Measurements from ENCODE around the gene USH1C.
A peak's percentile ranks its signal among the peaks of the same experiment; 100 is the strongest.

The USH1C gene

DNA sequence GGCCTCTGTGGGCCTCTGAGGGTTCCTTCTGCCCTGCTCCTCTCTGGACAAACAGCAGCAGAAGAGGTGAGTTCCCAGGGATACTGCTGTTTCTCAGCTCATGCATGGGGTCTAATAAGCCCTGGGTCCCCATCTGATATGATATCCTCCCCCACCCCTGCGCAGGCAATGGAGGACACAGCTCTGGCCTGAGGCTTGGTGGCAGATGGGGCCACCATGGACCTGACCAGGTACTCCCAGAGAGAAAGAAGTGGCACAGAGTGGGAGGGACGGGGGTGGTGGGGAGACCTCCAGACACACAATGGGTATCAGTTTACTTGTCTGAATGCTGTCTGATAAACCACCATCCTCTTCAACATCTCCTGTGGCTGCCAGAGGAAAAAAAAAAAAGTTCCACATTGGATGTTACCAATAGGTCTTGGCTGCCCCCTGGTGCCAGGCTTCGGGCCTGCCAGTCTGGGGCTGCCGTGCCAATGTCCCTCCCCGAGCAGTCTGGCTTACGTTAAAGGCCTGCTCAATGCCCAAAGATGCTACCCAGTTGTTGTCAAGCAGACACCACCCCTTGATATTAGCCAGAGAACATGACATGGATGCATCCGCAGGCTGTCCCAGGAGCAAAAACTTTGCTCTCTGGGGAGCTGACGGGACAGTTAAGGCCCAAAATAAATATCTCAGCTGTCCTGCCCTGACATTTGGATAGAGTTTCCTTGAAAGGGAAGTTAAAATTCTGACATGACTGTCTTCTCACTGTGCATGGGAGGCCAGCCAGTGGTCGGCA lies 39.7 kb downstream of the USH1C start:
- DNase-seq (ENCODE audit: low spot score): peak; percentile 82

DNA sequence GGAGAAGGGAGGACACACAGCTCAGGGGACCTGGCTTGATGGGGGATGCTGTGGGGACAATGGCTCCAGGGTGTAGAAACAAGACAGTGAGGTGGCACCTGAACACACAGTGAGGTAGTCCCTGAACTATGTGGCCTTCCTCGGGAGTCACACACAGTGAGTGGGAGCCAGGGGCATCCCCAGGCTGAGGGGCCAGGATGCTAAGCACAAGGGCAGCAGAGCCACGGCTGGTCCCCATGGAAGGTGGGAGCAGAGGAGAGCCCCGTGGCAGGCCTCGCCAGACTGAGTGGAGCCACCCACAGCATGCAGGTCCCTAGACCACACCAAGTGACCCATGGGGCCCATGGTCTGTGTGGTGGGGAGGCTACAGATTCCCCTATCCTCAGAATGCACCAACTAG lies 41.6 kb downstream of the USH1C start:
- no peak for DNase-seq (ENCODE audit: low spot score)

DNA sequence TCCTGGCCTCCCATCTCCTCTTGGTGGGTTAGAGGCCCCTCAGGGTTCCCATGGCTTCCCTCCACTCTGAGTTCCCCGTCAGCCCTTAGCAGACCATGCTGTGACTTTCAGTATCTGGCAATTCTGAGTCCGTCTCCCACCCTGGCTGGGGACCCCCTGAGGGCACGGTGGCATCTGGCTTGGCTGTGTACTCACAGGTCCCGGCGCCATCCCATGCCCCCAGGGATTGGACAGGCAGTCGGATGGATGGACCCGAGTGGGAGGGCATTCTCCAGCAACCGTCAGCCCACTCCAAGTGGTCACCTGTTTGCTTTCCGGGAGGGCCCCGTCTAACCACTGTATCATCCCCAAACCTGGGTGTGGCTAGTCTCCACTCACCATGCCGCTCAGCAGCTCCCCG lies 43.5 kb downstream of the USH1C start:
- no peak for DNase-seq (ENCODE audit: low spot score)

DNA sequence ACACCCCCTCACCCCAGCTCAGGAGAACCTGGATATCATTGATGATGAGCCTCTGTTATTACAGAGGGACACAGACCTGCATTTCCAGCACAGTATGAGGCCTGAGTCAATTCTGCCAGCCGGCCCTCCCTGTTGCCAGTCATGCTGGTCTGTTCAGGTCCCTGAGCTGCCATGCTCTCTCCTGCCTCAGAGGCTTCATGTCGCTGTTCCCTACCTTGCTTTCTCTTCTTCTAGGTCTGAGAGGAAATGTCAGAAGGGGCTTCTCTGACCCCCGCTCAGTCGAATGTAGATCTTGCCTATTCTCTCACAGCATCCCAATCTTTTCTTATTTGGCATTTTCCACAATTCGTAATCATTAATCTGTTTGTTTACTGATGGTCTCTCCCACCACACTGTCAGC lies 45.7 kb downstream of the USH1C start:
- no peak for DNase-seq (ENCODE audit: low spot score)

DNA sequence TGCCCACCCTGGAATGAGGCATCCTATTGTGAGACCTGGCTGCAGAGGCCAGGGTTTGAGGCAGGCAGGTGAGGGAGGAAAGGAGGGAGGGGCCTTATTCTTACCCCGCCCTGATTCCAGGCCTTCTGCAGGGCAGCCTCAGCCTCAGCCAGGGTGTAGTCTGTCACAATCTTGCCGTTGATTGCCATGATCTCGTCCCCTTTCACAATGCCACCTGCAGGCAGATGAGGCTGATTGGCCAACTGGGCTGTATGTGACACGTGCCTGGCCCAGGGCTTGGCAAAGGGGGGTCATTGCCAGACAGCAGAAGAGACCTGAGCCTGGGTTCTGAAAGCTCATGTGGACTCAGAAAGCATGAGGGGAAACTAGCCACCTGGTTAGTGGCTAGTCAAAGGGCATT lies 46.2 kb downstream of the USH1C start:
- no peak for DNase-seq (ENCODE audit: low spot score)

DNA sequence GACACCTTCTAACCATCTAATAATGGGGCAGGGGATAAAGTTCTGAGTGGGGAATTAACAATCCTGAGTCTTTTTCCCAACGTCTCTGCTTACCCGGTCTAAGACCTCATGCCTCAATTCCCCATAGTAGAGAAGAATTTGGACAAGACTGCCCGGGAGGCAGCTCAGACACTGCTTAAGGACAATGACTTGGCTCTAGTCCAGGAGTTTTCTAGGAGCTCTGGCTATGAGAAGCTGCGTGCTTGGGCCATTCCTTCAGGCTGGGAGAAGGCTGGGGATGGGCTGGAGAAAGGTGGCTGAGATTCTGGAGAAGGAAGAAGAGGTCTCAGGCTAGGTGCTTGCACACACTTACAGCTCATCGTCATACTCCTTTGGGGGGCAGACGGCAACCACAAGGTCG lies 47.8 kb downstream of the USH1C start:
- no peak for DNase-seq (ENCODE audit: low spot score)

DNA sequence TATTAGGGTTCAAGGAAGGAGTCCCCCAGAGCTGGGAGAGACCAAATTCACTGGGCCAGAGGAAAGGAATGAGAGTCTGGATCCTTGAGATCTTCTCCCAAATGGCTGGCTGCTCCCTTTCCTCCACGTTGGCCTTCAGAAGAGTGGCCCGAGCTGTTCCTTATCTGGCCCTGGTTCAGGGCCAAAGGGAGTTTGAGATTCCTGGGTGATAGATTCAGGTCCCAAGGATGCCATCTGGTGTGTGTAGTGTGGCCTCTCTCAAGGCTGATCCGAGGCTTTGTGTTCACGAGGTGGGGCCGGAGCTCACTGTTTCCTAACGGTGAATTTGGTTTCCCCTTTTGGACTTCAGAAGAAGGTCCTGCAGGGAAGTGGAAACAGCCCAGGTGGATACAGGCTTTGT lies 50.2 kb downstream of the USH1C start:
- no peak for DNase-seq (ENCODE audit: low spot score)

DNA sequence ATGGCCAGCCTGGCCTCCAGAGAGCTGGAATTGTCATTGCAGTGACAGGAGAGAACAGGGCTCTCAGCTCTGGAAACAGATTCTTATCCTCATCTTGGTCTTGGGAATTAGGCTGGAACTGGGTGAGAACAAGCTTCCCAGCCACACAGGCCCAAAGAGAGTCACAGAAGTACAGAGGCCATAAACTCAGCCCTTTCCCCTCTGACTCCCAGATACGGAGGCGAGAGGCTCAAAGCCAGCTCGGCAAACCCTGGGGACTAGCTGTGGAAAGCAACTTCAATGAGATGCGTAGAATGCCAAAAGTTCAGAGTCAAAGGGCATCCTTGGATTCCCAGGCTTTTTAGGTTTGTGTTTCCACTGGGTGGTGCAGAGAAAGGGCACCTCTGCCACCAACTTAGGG lies 53.3 kb downstream of the USH1C start:
- no peak for DNase-seq (ENCODE audit: low spot score)

DNA sequence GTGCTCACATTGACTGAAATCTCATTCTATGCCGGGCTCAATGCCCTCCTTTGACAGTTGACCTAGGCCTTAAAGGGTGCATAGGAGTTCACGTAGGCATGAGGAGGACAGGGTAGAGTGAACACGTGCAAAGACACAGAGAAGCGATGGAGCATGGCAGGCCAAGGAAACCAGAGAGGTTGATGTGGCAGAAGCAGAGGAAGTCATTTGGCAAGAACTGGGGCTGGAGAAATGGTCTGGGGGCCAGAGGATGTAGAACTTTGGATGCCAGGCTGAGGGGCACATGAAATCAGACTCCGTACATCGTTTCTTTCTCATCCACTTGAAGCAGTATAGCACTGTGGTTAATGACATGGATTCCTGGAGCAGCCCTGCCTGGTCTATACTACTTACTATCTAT lies 54.0 kb downstream of the USH1C start:
- DNase-seq (ENCODE audit: low spot score): no peak

DNA sequence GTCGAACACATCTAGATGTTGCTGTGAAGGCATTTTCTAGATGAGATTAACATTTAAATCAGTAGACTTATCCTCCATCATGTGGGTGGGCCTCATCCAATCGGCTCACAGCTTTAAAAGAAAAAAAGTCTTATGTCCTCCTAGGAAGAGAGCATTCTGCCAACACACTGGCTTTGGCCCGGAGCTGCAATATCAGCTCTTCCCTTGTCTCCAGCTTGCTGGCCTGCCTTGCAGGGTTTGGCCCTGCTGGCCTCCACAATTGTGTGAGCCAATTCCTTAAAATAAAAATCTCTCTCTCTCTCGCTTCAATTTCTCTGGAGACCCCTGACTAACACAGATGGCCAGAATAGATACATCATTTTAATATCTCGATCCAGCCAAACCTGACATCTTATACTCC lies 54.5 kb downstream of the USH1C start:
- no peak for DNase-seq (ENCODE audit: low spot score)

DNA sequence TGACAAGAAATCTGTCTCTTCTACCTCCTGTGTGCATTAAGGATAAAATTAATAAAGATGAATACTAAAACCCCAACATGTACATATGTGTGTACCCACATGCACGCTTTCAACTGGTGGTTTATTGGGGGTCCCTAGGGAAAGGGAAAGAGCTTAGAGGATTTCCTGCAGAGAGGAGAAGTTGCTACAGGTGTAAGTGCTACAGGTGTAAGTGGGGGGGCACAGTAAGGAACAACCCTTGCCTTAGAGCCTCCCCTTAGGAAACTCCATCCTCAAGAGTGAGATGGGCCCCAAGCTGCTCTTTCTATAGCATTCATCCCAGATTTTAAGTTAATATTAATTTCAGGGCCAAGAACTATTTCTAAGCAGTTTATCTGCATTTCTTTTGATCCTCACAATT lies 55.7 kb downstream of the USH1C start:
- no peak for DNase-seq (ENCODE audit: low spot score)

DNA sequence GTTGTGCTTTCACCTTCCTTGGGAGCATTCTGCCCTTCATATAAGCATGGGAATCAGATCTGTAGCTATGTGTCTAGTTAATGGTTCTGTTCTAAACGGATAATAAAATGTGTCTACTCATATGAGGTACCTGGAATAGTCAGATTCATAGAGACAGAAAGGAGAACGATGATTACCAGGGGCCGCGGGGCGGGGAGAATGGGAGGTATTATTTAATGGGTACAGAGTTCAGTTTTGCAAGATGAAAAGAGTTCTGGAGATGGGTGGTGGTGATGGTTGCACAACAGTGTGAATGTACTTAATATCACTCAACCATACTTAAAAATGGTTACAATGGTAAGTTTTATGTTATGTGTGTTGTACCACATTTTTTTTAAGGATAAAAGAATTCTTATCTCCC lies 57.6 kb downstream of the USH1C start:
- no peak for DNase-seq (ENCODE audit: low spot score)

DNA sequence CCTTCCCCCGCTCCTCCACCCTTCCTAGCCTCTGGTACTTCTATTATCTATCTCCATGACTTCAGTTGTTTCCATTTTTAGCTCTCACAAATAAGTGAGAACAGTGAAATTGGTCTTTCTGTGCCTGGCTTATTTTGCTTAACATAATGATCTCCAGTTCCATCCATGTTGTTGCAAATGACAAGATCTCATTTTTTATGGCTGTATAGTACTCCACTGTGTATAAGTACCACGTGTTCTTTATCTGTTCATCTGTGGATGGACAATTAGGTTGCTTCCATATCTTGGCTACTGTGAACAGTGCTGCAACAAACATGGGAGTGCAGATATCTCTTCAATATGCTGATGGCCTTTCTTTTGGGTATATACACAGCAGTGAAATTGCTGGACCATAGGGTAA lies 60.7 kb downstream of the USH1C start:
- no peak for DNase-seq (ENCODE audit: low spot score)

DNA sequence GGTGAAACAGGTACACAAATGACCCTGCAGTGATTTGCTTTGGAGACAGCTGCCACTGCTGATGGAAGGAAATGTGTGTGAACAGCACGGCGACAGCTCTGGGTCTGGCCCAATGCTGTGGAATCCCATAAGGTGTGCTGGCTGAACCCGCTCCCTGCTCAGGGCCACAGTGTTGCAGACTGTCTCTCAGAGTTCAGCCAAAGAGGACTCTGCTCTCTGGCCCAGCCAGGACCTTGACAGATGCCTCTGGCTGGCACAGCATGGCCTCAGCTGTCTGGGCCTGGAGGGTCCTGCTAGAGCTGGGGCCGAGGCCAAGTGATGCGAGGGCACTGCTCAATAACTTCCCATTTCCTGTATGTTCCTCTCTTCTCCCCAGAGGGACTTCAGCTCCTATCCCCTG lies 62.3 kb downstream of the USH1C start:
- DNase-seq (ENCODE audit: low spot score): no peak

DNA sequence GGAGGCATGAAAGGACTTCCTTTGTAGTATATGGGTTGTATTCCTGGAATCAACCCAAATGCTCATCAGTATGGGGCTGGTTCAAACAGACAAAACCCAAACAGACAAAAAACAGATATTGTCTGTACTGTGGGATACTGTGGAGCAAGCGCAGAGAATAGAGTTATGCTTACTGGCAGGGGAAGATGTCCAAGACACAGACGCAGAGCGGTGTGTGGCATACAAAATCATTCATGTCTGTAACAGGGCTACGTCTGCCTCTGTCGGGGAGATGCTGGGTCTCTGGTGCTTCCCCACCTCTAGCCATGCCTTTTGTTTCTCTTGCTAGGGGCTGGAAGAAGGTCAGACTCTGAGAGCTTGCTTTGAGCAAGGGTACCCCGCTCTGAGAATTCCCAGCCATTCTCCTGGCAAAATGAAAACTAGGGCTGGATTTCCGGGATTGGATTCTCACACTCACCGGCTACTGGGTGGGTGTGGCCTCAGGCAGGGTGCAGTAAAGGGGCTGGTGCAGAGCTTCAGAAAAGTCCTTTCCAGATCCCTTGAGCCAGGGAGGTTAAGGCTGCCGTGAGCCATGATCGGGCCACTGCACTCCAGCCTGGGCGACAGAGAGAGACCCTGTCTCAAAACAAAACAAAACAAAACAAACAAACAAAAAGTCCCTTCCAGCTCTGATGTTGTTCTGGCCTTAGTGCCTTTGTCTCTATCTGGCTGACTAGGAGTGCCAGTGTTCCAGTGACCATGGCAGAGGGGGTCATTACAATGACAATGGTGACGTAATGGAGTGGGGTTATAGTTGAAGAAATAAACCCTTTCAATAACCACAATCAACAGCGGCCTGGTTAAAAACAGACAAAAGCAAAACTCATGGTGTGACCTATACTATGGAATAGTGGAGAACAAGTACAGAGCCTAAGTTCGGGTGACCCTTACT lies 64.7 kb downstream of the USH1C start:
- DNase-seq (ENCODE audit: low spot score): peak; percentile 46

DNA sequence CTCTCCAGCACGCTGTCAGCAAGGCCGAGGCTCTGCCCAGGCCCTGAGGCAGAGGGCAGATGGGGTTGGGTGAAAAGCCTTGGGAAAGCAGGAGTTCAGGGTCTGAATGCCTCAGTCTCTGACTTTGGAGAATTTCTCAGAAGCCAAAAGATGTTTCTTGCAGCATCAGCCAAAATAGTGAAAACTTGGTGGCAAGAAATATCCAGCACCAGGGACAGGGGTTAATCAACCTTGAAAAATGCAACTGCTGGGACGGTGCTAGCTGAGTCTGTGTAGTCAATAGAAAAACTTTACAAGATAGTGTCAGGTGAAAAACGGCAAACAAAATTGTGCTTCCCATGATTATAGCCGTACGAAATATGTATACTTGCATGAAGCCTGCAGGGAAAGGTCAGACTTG lies 66.1 kb downstream of the USH1C start:
- DNase-seq (ENCODE audit: low spot score): peak; percentile 40

DNA sequence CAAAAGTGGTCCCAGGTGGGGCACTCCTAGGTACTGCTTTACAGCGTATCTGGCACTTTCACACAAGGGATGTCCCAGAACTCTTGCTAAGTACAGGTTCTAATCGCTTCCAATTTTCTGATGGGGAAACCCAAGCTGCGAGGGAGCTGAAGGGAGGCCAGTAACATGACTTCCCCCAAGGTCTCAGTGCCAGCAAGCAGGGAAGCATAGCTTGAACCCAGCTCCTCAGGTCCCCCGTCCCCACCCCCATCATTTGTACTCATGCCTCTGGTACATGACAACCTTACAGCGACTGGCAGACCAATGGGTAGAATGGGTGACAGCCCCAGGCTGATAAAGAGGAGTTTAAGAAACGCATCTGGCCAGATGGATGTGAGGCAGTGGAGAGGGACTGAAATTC lies 66.9 kb downstream of the USH1C start:
- DNase-seq (ENCODE audit: low spot score): no peak

DNA sequence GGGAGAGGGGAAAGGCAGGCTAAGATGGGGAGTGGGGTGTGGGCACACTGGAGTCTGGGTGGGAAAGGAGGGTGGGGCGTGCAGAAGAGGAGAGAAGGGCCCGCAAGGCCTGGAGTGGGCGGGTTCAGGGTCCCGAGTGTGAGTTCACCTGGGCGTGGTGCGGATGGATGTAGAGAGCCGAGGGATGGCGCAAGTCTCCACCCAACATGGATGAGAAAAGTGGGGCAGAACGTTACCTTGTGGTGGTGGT lies 67.2 kb downstream of the USH1C start:
- DNase-seq (ENCODE audit: low spot score): no peak

DNA sequence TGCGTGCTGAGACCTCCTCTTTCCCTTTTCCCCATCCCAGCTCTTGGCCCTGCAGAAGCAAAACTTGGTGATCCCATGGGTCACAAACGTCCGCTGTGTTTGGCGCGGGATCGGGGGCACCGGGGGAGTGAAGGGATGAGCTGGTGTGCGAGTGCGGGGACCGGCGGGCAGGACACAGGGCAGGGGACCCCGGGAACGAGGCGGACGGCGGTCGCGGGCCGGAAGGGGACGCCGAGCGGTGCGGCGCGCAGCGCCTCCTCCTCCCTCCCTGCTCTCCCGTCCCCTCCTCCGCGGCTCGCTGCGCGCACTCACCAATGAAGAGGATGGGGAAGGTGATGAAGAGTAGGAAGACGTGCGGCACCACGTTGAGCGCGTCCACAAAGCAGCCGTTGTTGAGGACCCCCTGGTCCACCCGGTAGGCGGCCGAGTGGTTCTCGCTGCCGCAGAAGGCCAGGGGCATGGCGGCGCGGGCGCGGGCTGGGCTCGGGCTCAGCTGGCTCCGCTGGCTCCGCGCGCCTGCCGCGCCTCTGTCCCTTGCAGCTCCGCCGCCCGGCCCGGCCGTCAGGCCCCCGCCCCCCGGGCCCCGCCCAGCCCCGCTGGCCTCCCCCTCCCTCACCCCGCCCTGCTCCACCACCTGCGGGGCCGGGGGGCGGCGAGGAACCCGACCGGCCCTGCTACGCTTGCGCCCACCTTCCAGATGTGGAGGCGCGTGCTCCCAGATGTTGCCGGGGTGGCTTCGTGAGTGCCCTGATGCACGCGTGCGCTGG lies 67.7 kb downstream of the USH1C start, which contains the start of gene ABCC8:
Gene ABCC8, minus strand, starts transcription at position 529 of the 767 bp plus-strand sequence. Its CDS starts 69 bp downstream, at position 460.
- DNase-seq (ENCODE audit: low spot score): no peak

DNA sequence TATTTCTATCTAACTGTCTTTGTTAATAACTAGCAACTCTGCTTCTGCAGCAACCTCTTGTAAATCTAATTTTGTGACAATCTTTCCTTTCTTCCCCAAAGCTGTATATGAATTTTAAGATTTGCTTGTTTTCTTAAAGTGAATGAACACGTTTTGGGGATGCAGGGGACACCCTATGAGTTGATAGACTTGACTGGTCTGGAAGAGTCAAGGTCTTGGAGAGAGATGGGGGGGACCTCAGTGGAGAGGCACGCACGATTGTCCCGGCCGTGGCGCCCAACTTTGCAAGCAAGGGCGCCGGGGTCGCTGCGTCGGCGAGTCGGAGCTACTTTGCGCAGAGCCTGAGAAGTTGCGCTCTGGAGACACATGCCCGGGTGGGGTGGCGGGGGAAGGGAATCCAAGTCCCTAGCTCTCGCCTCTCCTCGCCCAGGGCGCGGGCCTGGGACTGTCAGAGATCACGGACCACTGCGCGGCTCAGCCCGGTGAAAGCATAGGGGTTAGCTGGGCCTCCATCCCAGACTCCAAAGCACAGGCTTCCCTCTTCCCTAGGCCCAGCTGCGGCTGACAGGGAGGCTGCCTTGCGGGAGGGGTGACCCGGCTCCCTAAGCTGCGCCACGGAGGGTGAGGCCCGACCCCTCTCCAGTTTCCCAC lies 68.4 kb downstream of the USH1C start:
- no peak for DNase-seq (ENCODE audit: low spot score)

DNA sequence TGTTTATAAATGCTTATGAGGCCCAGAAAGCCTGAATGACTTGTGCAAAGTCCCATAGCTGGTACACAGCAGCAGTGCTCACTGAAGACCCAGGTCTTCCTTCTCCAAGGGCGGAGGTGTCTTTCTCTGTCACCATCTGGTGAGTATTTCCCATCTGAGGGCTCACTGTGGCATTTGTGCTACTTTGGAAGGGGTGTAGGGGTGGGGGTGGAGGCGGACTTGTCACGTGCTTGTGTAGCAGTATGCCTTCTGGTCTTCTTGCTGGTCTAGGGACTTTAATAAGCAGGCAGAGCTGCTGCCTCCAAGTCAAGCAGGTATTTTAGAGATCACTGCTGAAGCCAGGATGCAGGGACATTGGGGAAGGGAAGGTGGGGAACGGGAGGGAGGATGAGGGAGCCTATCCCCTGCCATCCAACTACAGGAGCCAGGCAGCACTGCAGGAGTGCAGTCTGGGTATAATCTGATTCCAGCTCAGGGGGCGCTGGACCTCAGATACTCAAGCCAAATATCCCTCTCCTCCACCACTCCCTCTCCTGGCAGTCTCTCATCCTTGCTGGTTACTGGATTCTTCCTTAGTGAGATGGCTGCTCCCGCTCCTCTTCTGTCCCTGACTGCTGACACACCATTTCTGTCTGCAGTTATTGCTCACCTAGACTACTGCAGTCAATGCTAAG lies 71.0 kb downstream of the USH1C start:
- peak; percentile 47 for DNase-seq (ENCODE audit: low spot score)

DNA sequence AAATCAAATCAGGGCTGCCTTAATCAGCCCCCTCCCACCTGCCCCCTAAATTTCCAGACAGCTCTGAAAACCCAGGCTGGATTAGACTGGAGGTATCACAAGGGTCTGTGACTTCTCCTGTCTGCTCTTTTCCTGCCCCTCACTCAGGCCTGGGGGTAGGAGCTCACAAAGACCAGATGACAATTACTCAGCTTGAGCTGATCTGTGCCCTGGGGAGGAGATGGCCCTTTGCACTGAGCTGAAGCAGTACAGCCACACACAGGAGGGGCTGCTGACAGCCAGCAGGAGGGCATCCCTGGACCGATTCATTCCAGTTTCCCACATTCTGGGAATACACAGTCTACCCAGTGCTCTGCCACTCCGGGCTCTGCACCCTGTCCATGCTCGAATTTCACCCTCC lies 71.7 kb downstream of the USH1C start:
- DNase-seq (ENCODE audit: low spot score): no peak
